NCI-H345 treated with DMSO at 0.1 percent for 48 hours (cell line): ENCODE data around the gene PCDHGC5.

Source experiments
- DNase-seq: peaks from one replicate; lab custom pipeline; 2025; ENCODE audit not compliant: unreplicated experiment; lab: John Stamatoyannopoulos, UW

PCDHGC5 gene

DNA sequence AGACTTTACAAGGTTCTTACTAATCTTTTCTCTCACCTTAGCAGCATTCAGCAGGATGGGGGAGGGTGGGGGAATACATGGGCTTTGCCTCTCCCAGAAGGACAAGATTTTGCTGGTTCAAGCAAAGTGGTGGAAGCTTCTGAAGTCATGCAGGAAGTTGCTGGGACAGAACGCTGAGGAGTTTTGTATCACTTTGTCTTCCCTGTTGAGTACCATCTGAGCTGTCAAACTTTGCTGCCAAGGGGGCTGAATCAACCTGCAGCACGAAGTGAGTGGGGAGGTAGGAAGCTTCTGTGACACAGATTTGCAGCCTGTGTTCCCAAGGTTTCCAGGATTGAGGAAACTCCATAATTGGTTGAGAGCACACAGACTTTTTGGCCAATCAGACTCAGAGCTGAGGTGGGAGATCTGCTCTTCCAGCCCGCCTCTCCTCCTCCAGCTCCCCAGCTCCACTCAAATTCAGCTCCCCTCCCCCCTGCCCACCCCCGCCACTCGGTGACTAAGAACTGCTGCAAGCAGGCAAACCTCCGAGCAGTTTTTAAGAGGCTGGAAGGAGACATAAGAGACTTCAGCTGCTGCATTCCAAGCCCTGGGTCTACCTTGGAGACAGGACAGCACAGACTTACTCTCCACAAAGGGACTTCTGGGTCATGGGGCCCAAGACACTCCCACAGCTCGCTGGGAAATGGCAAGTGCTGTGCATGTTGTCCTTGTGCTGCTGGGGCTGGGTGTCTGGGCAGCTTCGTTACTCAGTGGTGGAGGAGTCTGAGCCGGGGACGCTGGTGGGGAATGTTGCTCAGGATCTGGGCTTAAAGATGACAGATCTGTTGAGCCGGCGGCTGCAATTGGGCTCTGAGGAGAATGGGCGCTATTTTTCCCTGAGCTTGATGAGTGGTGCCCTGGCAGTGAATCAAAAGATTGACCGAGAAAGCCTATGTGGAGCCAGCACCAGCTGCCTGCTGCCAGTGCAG, at the start of gene PCDHGC5:
PCDHGC5 (plus strand) TSS at position 491 of the 971 bp plus-strand sequence; CDS start at position 651, 160 bp downstream.
- no peak for DNase-seq

DNA sequence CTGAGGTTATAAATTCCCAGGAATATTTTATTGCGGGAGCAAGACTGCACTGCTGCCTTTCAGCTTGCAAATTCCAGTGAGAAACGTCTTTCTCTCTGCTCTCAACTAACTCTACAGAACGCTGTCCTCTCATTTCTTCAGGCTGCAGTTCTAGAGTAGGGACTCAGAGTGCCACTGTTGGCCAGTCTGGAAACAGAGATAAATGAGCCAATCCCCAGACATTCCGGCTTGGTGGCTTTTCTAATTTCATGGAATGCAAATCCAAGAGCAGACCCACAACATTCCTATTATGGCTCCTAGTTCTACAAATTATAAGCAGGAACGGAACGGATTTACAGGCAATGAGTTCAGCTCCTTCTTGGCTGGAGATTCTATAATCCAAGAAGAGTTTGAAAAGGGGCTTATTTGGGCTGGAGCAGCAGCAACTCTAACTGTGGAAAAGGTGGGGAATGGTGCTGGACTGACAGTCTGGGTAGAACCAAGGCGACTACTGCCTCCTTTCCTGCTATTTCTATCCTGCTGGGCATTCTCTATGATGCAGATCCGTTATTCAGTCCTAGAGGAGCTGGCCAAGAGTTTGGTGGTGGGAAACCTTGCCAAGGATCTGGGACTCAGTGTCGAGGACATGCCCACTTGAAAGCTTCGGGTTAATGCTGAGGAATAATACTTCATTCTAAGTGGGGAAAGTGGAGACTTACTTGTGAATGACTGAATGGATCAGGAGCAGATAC, 49.3 kb upstream of the PCDHGC5 start:
- no peak for DNase-seq

DNA sequence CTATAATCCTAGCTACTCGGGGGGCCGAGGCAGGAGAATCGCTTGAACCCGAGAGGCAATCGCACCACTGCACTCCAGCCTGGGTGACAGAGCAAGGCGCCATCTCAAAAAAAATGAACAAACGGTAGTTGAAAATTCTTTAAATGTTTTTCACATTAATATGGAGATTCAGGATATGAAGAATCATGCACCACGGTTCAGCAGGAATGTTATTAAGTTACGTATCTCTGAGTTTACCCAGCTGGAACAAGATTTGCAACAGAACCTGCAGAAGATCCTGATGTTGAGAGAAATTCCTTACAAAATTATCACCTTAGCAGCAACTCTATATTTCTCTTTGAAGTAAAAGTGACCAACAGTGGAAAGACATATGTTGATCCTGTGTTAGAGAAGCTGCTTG, 48.5 kb upstream of the PCDHGC5 start:
- no peak for DNase-seq

DNA sequence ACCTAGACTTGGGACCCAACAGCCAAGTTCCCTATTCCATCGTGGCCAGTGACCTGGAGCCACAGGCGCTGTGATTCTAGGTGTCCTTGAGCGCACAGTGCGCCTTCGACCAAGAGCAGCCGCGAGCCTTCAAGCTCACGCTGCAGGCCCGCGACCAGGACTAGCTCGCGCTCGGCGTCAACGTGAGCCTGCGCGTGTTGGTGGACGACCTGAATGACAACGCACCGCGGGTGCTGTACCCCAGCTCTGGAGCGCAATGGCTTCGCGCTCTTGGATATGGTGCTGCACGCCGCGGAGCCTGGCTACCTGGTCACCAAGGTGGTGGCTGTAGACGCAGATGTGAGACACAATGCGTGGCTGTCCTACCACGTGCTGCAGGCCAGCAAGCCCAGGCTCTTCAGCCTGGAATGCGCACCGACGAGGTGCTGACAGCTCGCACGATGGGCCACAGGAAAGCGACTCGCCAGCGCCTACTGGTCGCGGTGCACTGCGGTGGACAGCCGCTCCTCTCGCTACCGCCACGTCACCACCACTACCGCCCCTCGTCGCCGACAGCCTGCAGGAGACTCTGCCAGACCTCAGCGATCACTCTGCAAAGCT, 47.2 kb upstream of the PCDHGC5 start:
- DNase-seq, result no peak

DNA sequence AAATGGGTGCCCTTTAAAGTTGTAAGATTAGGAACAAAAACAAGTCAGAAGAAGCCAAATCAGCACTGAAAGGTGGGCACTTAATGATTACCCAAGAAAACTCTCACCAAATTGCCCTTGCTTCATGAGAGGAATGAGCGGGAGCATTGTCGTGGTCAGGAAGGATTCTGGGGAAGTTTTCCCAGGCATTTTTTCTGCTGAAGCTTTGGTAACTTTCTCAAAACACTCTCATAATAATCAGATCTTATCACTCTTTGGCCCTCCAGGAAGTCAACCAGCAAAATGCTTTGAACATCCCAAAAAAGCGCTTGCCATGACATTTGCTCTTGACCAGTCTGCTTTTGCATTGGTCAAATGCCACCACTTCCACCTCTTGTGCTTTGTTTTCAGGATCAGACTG, 23.5 kb upstream of the PCDHGC5 start:
- no peak for DNase-seq

DNA sequence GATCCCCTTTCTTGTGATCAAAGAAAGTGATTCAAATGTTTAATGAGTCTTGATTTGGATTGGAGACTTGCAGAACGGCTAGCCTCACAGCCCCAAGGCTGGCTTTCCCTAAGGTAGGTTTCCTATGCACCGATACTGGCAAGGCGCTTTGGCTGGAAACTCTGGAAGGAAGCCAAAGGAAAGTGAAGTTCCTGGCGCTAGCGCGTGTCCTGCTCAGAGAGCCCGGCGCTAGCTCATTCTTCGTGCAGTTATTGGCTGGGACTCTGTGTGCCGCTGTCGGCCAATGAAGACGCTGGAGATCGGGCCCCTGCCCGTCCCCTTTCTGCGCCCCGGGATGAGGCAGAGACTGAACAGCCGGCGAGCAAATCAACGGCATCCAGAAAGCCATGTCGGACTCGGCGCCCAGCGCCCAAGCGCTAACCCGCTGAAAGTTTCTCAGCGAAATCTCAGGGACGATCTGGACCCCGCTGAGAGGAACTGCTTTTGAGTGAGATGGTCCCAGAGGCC, 13.2 kb upstream of the PCDHGC5 start, which contains the start of gene PCDHGC3:
PCDHGC3 (plus strand) TSS at position 342 of the 507 bp plus-strand sequence; CDS start at position 493, 151 bp downstream.
- peak; percentile 57 for DNase-seq

DNA sequence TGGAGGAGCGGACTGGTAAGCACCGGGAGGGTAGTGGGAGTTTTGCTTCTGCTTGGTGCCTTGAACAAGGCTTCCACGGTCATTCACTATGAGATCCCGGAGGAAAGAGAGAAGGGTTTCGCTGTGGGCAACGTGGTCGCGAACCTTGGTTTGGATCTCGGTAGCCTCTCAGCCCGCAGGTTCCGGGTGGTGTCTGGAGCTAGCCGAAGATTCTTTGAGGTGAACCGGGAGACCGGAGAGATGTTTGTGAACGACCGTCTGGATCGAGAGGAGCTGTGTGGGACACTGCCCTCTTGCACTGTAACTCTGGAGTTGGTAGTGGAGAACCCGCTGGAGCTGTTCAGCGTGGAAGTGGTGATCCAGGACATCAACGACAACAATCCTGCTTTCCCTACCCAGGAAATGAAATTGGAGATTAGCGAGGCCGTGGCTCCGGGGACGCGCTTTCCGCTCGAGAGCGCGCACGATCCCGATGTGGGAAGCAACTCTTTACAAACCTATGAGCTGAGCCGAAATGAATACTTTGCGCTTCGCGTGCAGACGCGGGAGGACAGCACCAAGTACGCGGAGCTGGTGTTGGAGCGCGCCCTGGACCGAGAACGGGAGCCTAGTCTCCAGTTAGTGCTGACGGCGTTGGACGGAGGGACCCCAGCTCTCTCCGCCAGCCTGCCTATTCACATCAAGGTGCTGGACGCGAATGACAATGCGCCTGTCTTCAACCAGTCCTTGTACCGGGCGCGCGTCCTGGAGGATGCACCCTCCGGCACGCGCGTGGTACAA, 12.6 kb upstream of the PCDHGC5 start:
- DNase-seq, result no peak

DNA sequence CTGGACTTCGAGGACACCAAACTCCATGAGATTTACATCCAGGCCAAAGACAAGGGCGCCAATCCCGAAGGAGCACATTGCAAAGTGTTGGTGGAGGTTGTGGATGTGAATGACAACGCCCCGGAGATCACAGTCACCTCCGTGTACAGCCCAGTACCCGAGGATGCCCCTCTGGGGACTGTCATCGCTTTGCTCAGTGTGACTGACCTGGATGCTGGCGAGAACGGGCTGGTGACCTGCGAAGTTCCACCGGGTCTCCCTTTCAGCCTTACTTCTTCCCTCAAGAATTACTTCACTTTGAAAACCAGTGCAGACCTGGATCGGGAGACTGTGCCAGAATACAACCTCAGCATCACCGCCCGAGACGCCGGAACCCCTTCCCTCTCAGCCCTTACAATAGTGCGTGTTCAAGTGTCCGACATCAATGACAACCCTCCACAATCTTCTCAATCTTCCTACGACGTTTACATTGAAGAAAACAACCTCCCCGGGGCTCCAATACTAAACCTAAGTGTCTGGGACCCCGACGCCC, 11.8 kb upstream of the PCDHGC5 start:
- no peak for DNase-seq

DNA sequence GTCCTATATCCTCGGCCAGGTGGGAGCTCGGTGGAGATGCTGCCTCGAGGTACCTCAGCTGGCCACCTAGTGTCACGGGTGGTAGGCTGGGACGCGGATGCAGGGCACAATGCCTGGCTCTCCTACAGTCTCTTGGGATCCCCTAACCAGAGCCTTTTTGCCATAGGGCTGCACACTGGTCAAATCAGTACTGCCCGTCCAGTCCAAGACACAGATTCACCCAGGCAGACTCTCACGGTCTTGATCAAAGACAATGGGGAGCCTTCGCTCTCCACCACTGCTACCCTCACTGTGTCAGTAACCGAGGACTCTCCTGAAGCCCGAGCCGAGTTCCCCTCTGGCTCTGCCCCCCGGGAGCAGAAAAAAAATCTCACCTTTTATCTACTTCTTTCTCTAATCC, 11.1 kb upstream of the PCDHGC5 start:
- no peak for DNase-seq

DNA sequence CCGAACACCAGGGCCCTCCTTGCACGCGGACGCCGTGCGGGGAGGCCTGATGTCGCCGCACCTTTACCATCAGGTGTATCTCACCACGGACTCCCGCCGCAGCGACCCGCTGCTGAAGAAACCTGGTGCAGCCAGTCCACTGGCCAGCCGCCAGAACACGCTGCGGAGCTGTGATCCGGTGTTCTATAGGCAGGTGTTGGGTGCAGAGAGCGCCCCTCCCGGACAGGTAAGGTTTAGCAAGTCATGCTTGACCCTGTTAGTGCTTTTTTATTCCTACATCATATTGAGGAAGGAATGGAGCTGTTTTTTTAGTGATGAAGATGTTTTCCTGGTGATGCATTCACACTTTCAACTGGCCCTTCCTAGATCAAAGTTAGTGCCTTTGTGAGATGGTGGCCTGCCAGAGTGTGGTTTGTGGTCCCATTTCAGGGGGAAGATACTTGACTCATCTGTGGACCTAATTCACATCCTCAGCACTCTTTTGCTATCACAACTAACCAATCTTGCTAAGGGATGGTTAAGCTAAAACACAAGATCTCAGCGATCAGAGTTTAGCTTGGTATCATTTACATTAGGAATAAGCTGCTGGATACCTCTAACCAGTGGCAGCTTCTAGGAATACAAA, 10.4 kb upstream of the PCDHGC5 start:
- no peak for DNase-seq

DNA sequence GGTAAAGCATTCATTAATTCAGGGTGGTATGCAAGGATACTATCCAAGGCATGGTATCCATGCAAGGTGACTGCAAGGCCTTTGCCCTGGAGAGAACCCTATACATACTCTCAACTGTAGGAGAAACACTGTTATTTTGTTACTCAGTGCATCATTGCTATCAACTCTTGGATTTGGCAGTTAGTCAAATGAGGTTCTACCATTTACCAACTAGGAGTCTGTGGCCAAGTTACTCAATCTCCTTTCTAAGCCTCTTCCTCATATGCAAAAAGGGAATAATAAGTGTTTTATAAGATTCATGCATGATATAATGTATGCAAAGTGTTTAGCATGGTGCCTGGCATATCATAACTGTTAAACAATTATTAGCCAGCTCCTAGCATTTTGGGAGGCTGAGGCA, 9.1 kb upstream of the PCDHGC5 start:
- no peak for DNase-seq

DNA sequence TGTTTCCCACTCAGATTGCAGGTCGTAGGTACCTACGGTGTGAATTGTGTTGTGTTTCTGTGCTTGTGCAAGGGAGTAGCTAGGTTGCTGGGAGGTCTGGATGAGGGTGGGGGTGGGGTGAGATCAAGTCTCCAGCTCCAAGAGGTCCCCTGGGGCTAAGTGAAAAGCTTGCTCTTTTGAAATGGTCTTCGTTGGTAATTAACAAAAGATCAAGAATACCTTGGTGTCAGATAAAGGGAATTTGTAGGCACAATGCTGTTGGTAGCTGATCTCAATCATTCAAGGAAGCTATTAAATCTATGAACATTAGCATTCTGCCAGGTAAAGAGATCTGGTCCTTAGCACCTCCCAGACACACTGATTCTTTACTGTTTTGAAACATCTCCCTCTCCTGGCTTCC, 5.0 kb upstream of the PCDHGC5 start:
- DNase-seq, result no peak

DNA sequence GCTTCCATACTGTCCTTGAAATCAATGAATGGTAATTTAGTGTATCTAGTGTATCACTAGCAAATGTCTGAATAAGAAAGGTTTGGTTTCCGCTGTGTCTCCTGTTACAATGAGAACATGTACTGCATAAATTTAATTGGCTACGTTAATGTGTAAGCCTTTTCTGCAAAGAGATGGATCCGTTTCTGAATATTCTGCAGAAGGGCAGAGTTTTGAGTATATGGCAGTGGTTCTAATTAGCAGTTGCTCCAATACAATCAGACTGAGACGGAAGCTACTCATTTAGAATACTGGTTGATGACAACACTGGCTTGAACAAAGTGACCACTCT, 4.6 kb upstream of the PCDHGC5 start:
- DNase-seq, result peak; percentile 43

DNA sequence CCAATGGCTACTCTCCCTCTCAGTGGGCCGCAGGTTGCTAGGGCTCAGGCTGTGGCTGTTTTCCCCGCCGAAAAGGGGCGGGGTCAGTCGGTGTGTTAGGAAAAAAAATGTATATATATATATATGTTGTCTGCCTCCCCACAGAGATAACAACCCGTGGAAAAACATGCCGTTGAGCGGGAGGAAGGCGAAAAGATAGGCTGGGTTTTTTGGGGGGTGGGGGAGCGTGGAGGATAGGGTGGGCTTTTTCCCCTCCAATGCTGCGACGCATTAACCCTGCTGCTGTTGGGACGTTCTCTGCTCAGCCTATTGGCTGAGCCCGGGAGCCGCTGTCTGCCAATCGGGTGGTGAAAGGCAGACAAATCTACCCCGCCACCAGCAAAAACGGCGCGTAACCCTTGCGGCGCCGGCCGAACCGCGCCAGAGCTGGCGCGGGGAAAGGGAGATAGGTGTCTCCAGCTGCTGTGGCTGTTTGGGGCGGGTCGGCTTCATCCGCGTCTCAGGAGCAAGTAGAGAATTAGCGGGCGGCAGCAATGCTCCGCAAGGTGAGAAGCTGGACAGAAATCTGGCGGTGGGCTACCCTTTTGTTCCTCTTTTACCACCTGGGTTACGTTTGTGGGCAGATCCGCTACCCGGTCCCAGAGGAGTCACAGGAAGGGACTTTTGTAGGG, 4.1 kb upstream of the PCDHGC5 start, which contains the start of gene PCDHGC4:
PCDHGC4 (plus strand) TSS at position 390 of the 671 bp plus-strand sequence; CDS start at position 534, 144 bp downstream.
- peak; percentile 52 for DNase-seq

DNA sequence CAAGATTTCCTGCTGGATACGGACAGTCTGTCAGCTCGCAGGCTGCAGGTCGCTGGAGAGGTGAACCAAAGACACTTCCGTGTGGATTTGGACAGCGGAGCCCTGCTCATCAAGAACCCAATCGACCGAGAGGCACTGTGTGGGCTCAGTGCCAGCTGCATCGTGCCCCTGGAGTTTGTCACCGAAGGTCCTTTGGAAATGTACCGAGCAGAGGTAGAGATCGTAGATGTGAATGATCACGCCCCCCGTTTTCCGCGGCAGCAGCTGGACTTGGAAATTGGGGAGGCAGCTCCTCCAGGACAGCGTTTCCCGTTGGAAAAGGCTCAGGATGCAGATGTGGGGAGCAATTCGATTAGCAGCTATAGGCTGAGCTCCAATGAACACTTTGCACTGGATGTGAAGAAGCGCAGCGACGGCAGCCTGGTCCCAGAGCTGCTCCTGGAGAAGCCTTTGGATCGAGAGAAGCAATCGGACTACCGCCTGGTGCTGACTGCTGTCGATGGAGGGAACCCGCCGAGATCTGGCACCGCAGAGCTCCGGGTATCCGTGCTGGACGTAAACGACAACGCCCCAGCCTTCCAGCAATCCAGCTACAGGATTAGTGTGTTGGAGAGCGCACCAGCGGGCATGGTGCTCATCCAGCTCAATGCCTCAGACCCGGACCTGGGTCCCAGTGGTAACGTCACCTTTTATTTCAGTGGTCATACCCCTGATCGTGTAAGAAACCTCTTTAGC, 3.4 kb upstream of the PCDHGC5 start:
- peak; percentile 37 for DNase-seq

DNA sequence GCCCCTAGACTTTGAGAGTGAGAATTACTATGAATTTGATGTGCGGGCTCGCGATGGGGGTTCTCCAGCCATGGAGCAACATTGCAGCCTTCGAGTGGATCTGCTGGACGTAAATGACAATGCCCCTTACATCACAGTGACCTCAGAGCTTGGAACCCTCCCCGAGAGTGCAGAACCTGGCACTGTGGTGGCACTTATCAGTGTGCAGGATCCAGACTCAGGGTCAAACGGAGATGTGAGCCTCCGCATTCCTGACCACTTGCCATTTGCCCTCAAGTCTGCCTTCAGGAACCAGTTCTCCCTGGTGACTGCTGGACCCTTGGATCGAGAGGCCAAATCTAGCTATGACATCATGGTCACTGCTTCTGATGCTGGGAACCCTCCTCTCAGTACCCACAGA, 2.8 kb upstream of the PCDHGC5 start:
- no peak for DNase-seq

DNA sequence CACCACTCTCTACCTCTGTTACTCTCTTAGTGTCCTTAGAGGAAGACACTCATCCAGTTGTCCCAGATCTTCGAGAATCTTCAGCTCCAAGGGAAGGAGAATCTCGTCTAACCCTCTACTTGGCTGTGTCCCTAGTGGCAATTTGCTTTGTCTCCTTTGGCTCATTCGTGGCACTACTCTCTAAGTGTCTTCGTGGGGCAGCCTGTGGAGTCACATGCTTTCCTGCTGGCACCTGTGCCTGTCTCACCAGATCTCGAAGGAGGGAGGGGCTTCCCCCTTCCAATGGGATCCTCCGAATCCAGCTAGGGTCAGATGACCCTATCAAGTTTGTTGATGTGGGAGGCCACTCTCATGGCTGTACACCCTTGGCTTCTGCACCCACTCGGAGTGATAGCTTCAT, 1.8 kb upstream of the PCDHGC5 start:
- DNase-seq, result no peak

DNA sequence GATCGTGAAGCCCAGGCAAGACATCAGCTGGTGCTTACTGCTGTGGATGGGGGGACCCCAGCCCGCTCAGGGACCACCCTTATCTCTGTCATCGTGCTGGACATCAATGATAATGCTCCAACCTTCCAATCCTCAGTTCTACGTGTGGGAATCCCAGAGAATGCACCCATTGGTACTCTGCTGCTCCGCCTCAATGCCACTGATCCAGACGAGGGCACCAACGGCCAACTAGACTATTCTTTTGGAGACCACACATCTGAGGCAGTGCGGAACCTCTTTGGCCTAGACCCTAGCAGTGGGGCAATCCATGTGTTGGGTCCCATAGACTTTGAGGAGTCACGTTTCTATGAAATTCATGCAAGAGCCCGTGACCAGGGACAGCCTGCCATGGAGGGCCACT, 960 bp downstream of the PCDHGC5 start:
- DNase-seq, result no peak

DNA sequence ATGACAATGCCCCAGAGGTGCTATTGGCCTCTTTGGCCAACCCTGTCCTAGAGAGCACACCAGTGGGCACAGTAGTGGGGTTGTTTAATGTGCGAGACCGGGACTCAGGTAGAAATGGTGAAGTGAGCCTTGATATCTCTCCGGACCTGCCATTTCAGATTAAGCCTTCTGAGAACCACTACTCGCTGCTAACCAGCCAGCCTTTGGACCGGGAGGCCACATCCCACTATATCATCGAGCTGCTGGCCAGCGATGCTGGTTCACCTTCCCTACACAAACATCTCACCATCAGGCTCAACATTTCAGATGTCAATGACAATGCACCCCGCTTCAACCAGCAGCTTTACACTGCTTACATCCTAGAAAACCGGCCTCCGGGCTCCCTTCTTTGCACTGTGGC, 1.4 kb downstream of the PCDHGC5 start:
- DNase-seq, result no peak
